Loucy (cell line): ENCODE data around the gene MLLT10.

Experiments
- H2AFZ ChIP-seq: fragments of 200-600 bp; sonication (generic); 2 replicates; pipeline ENCODE4 v1.6.0; 2016; ENCODE audit warnings: antibody characterized with exemption, mild to moderate bottlenecking, low read length, moderate library complexity
- H3F3A ChIP-seq: fragments of 200-600 bp; 2 replicates; pipeline ENCODE4 v1.6.0; 2016; ENCODE audit warnings: antibody characterized with exemption, low read depth, mild to moderate bottlenecking
- H3K27me3 ChIP-seq: fragments of 200-600 bp; sonication (generic); 2 replicates; pipeline ENCODE4 v1.6.1; 2014; ENCODE audit warnings: low read length, mild to moderate bottlenecking; ENCODE audit not compliant: insufficient read depth, poor library complexity, severe bottlenecking
- H3K36me3 ChIP-seq: fragments of 200-600 bp; sonication (generic); 2 replicates; pipeline ENCODE4 v1.6.1; 2016; ENCODE audit warnings: low read length; ENCODE audit not compliant: insufficient read depth
- H3K4me1 ChIP-seq: fragments of 200-600 bp; sonication (generic); 2 replicates; pipeline ENCODE4 v1.5.1; 2014; ENCODE audit warnings: low read length, mild to moderate bottlenecking; ENCODE audit not compliant: insufficient read depth, poor library complexity, severe bottlenecking
- H3K4me2 ChIP-seq: fragments of 200-600 bp; sonication (generic); 2 replicates; pipeline ENCODE4 v1.6.0; 2014; ENCODE audit warnings: antibody characterized with exemption, low read length, low read depth, mild to moderate bottlenecking; ENCODE audit not compliant: poor library complexity, severe bottlenecking
- H3K4me3 ChIP-seq: fragments of 200-600 bp; sonication (generic); 2 replicates; pipeline ENCODE4 v1.5.1; 2014; ENCODE audit warnings: low read length, mild to moderate bottlenecking, mixed read lengths; ENCODE audit not compliant: poor library complexity, severe bottlenecking
- H3K79me2 ChIP-seq: fragments of 200-600 bp; sonication (generic); 2 replicates; pipeline ENCODE4 v1.6.1; 2014; ENCODE audit warnings: low read length; ENCODE audit not compliant: insufficient read depth
- H3K9ac ChIP-seq: fragments of 200-600 bp; sonication (generic); 2 replicates; pipeline ENCODE4 v1.6.0; 2014; ENCODE audit warnings: mild to moderate bottlenecking, low read depth, low read length, moderate library complexity; ENCODE audit not compliant: poor library complexity, severe bottlenecking
- H3K9me2 ChIP-seq: fragments of 200-600 bp; sonication (generic); replicated peaks from 2 replicates; pipeline ENCODE4 v1.6.1; 2016; ENCODE audit warnings: low read depth, low read length, mixed read lengths
- H3K9me3 ChIP-seq: fragments of 200-600 bp; sonication (generic); 2 replicates; pipeline ENCODE4 v1.6.1; 2014; ENCODE audit warnings: mild to moderate bottlenecking, antibody characterized with exemption, low read length, low read depth; ENCODE audit not compliant: insufficient read depth
- H4K20me1 ChIP-seq: fragments of 200-600 bp; sonication (generic); 2 replicates; pipeline ENCODE4 v1.6.0; 2014; ENCODE audit warnings: antibody characterized with exemption, low read length, mild to moderate bottlenecking; ENCODE audit not compliant: insufficient read depth, poor library complexity, severe bottlenecking
- CTCF ChIP-seq: fragments of 200-600 bp; sonication (generic); conservative IDR thresholded peaks from 2 replicates; pipeline ENCODE4 v1.5.1; 2014; ENCODE audit warnings: mild to moderate bottlenecking, antibody characterized with exemption, low read length
- EZH2phosphoT487 ChIP-seq: fragments of 200-600 bp; IDR thresholded peaks from 2 replicates; pipeline ENCODE4 v1.6.1; 2018; ENCODE audit warnings: antibody characterized with exemption, mild to moderate bottlenecking, moderate library complexity, borderline replicate concordance

Gene MLLT10

DNA sequence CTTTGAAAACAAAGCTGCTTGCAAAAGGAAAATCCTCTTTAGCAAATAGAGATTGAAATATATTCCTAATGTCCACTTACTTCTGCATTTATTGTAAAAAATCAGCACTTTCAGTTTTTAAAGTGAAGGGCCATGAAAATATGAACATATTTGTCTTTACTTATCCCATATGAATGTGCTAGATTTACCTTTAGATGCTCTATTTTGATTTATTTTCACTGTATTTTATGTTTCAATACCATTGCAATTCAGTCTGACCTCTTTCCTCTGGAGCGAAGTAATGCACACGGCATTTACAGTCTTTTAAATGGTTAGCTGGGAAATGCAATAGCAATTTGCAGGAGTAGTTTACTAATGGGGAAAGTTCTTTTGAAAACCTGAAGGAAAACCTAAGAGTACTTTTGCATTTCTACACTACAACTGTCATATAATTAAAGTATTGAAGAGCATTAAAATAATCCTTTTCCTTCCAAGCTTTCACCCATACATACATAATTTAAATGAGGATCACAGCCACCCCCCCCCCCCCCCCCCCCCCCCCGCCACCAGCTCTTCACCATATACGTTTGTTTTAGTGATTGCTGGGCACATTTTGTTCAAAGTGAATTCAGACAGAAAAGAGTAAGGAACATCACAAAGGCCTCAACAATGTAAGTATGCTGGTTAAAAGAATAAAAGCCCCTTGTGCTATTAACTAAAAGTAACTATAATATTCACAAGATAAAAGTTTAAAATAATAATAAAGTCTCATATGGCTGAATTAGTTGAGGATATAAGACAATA lies 12.1 kb upstream of the MLLT10 start:
- H3K9ac ChIP-seq, result no peak overlapping the region

GRCh38 chr10:21522631-21523406 lies 11.2 kb upstream of the MLLT10 start:
- H3K9me2 ChIP-seq, result no peaks in the 10 kb centered on the region
- peaks cover 14% of the 10 kb centered on the region for H3K79me2 ChIP-seq
- H3K36me3 ChIP-seq, result no peaks in the 10 kb centered on the region
- no peaks in the 10 kb centered on the region for H4K20me1 ChIP-seq
- no peaks in the 10 kb centered on the region for H3K27me3 ChIP-seq
- H3K4me1 ChIP-seq, result peaks cover 20% of the 10 kb centered on the region
- peak overlapping the region; percentile 1; the same call in 1 of the 2 replicates for H2AFZ ChIP-seq
- no peak overlapping the region for H3K4me3 ChIP-seq
- peak overlapping the region; percentile 14 for H3K9ac ChIP-seq
- no peaks in the 10 kb centered on the region for H3K9me3 ChIP-seq
- peak overlapping the region; percentile 0 for H3K4me2 ChIP-seq
- 0 out of 2 replicates have a peak, but pooled peaks cover 11% of the 10 kb centered on the region for H3F3A ChIP-seq
- TF ChIP-seq EZH2phosphoT487 (no peak), CTCF (no peak)

More for the DNA sequence above, 12.1 kb upstream of the MLLT10 start:
- Histone ChIP-seq H3K4me2 (no peak overlapping the region), H2AFZ (no peak overlapping the region), H3K36me3 (no peaks in the 10 kb centered on the region), H3K4me3 (no peak overlapping the region), H3K9me3 (no peaks in the 10 kb centered on the region), H3K79me2 (peaks cover 8% of the 10 kb centered on the region; the same call in 1 of the 2 replicates), H3K4me1 (peaks cover 18% of the 10 kb centered on the region), H4K20me1 (no peaks in the 10 kb centered on the region), H3K27me3 (no peaks in the 10 kb centered on the region), H3F3A (0 out of 2 replicates have a peak, but pooled peaks cover 11% of the 10 kb centered on the region), H3K9me2 (no peaks in the 10 kb centered on the region)
- TF ChIP-seq EZH2phosphoT487 (no peak), CTCF (no peak)

GRCh38 chr10:21523557-21524008 lies 10.4 kb upstream of the MLLT10 start:
- Histone ChIP-seq H3K36me3 (no peaks in the 10 kb centered on the region), H3K9ac (peak overlapping the region; percentile 14), H3K4me3 (no peak overlapping the region), H3K27me3 (no peaks in the 10 kb centered on the region), H3K9me3 (no peaks in the 10 kb centered on the region), H3F3A (0 out of 2 replicates have a peak, but pooled peaks cover 11% of the 10 kb centered on the region), H3K79me2 (peaks cover 20% of the 10 kb centered on the region), H3K4me1 (peaks cover 26% of the 10 kb centered on the region), H3K4me2 (no peak overlapping the region), H2AFZ (no peak overlapping the region), H4K20me1 (no peaks in the 10 kb centered on the region), H3K9me2 (no peaks in the 10 kb centered on the region)
- TF ChIP-seq CTCF (no peak), EZH2phosphoT487 (no peak)
